Cardiac muscle cell (in vitro differentiated cells and primary cell): ENCODE data around the gene RUNDC1. TPM values are rescaled to one million over a fixed set of nuclear protein-coding genes. Genes with fewer than 3 reads are reported as not detected.

Experiments used
- DNase-seq, 2 donors: peaks; one replicate each; pipeline versions ENCODE4 v3.0.0 to v3.0.0-alpha.2; 2010 to 2017; ENCODE audit warnings: low read depth in 1 of 2, low spot score in 1 of 2
- H3K27ac ChIP-seq: fragments of 200-600 bp; sonication (generic); 2 replicates; pipeline ENCODE4 v1.5.1; 2016
- H3K27me3 ChIP-seq: fragments of 200-600 bp; sonication (generic); 2 replicates; pipeline ENCODE4 v1.6.0; 2016; ENCODE audit warnings: control low read depth
- H3K36me3 ChIP-seq: fragments of 200-600 bp; sonication (generic); 2 replicates; pipeline ENCODE4 v1.5.1; 2016; ENCODE audit warnings: control low read depth
- H3K4me1 ChIP-seq: fragments of 200-600 bp; sonication (generic); 2 replicates; pipeline ENCODE4 v1.8.1; 2017; ENCODE audit warnings: low read depth, mild to moderate bottlenecking, mixed run types
- H3K4me3 ChIP-seq: fragments of 200-600 bp; sonication (generic); 2 replicates; pipeline ENCODE4 v1.5.1; 2016; ENCODE audit warnings: mild to moderate bottlenecking
- H3K9me3 ChIP-seq: fragments of 200-600 bp; sonication (generic); 2 replicates; pipeline ENCODE4 v1.5.1; 2017; ENCODE audit warnings: low read depth, mild to moderate bottlenecking, control low read depth
- polyA plus RNA-seq: library from polyadenylated mRNA; unstranded; fragments of >200 nt; fragmentation: Nextera tagmentation; extraction: Ambion mirVana; gene quantifications from 2 replicates; pipeline ENCODE4 v1.2.1, GENCODE V29; 2016
- total RNA-seq: library from RNA; depleted of rRNA; stranded (reverse); fragments of >200 nt; gene quantifications from 2 replicates; pipeline ENCODE4 v1.2.3, GENCODE V29; 2016
- TF ChIP-seq, protein P1 (sequence below): IDR thresholded peaks from 2 replicates; pipeline ENCODE4 v1.5.1; 2012; ENCODE audit warnings: low read depth, mild to moderate bottlenecking, low read length

RUNDC1 gene
- total and polyA plus RNA-seq, 2 experiments from 2014 or later = 28.8 to 33.8 TPM

DNA sequence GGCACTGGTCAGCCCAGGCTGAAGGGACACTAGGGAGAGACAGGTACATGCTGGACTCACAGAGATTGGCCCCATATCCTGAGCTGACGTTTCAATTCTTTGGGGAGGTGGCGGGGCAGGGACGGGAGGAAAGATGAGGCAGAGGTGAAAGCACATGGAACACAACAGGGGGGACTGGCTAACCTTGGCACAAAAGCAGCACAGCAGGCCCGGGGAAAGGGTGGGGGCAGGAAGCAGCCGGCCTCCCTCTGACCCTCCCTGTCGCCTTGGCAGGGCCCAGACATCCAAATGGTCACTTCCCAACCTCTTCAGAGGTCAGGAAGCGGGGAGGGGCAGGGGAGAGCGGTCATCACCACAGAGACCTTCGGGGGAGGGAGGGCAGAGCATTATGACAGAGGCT is 35.2 kb downstream of the RUNDC1 start:
- H3K36me3 ChIP-seq = no peaks in the 10 kb centered on the region
- H3K4me1 ChIP-seq = peaks cover 51% of the 10 kb centered on the region
- no peaks in the 10 kb centered on the region for H3K9me3 ChIP-seq
- no peak for DNase-seq
- H3K27me3 ChIP-seq = no peaks in the 10 kb centered on the region
- H3K27ac ChIP-seq = peak overlapping the region; percentile 81
- TF ChIP-seq, protein P1, sequence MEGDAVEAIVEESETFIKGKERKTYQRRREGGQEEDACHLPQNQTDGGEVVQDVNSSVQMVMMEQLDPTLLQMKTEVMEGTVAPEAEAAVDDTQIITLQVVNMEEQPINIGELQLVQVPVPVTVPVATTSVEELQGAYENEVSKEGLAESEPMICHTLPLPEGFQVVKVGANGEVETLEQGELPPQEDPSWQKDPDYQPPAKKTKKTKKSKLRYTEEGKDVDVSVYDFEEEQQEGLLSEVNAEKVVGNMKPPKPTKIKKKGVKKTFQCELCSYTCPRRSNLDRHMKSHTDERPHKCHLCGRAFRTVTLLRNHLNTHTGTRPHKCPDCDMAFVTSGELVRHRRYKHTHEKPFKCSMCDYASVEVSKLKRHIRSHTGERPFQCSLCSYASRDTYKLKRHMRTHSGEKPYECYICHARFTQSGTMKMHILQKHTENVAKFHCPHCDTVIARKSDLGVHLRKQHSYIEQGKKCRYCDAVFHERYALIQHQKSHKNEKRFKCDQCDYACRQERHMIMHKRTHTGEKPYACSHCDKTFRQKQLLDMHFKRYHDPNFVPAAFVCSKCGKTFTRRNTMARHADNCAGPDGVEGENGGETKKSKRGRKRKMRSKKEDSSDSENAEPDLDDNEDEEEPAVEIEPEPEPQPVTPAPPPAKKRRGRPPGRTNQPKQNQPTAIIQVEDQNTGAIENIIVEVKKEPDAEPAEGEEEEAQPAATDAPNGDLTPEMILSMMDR = no peak
- H3K4me3 ChIP-seq = no peak overlapping the region

DNA sequence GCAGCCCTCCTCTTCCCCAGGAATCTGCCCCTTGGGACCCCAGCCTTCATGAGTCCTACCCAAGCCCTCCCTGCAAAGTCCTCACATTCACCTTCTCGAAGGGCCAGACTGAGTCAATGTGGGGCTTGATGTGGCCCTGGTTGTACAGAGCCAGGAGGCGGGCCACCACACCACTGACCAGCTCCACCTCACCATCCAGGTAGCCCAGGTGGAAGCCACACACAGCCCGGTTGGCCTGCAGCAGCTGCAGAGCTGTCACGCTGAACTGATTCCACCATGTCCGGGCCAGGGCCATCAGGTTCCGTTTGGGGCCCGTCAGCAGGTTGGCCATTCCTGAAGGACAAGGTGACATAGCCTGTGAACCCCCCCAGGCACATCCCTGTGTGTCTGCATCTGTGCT is 35.9 kb downstream of the RUNDC1 start:
- no peak for DNase-seq
- H3K9me3 ChIP-seq = no peaks in the 10 kb centered on the region
- H3K27ac ChIP-seq = peak overlapping the region; percentile 81
- peaks cover 51% of the 10 kb centered on the region for H3K4me1 ChIP-seq
- no peak overlapping the region for H3K4me3 ChIP-seq
- no peaks in the 10 kb centered on the region for H3K27me3 ChIP-seq
- TF ChIP-seq, protein P1 = no peak
- H3K36me3 ChIP-seq = no peaks in the 10 kb centered on the region

DNA sequence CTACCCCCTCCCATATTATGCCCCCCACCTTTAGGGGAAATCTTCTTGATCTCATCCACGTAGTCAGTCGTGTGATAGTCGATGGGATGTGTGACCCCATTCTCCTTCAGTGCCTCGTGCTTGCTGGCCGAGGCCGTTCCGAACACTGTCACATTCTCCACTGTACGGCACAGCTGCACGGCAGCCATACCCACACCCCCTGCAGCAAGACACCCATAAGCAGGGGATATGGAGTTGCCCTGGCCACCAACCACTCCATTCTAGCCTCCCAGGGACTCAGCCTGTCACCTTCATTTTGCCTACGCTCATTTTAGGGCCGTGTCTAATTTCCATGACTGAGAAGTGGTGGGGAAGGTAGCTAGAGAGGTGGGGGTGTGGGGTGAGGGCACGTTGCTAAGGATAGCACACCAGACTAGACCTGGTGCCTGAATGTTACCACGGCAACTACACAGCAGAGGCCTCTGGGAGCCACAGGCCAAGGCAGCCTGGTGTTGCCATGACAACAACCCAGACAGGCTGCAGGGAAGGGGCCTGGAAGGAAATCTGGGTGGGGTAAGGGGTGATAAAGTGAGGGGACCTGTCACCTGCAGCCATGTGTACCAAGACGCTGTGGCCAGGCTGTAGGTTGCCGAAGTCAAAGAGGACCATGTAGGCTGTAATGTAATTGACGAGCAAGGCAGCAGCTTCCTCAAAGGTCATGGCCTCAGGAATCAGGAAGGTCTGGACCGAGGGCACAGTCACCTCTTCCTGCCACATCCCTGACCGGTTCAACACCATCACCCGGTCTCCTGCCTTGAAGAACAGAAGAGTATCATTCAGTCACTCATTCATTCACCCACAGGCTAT is 37.9 kb downstream of the RUNDC1 start:
- Histone ChIP-seq H3K4me3 (no peak overlapping the region), H3K27ac (peak overlapping the region; percentile 84), H3K4me1 (peaks cover 48% of the 10 kb centered on the region), H3K9me3 (no peaks in the 10 kb centered on the region), H3K27me3 (no peaks in the 10 kb centered on the region), H3K36me3 (no peaks in the 10 kb centered on the region)
- TF ChIP-seq, protein P1 = no peak
- peak in 1 of 2 donors; percentile 86 for DNase-seq

DNA sequence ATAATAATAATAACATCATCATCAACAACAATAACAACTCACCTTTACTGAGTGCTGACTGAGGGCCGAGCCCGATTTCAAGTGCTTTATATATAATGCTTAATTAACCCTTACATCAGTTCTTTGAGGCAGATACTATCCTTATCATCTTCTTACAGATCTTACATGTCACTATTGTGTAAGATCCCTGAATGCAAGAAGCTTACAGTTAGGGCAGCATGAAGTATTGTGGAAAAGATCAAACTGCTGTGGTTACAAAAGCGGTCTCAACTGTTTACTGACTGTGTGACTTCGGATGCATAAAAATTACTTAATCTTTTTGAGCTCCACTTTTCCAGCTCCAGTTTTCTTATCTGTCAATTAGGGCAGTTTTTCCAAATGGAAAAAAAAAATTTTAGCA is 38.6 kb downstream of the RUNDC1 start:
- H3K36me3 ChIP-seq = no peaks in the 10 kb centered on the region
- TF ChIP-seq, protein P1 = no peak
- H3K27ac ChIP-seq = peak overlapping the region; percentile 84

DNA sequence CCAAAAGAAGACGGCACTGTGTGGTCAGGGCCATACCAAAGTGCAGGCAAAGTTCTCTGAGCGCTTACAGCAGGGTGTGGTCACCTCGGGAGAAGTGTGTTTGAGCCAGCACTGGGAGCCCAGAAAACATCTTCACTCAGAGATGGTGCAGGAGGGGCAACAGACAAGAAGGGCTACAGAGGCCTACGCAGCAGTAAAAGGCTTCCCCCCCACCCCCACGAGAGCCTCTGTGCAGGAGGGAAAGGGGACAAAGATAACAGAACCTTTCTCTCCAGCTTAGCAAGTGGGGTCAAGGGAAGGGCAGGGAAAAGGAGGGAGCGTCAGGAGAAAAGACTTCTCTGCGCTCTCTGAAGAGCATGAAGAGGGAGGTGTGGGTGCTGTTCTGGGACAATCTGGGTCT is 39.1 kb downstream of the RUNDC1 start:
- no peaks in the 10 kb centered on the region for H3K36me3 ChIP-seq
- H3K27ac ChIP-seq = peak overlapping the region; percentile 84
- TF ChIP-seq, protein P1 = no peak

More for the DNA sequence above, 38.6 kb downstream of the RUNDC1 start:
- peaks cover 41% of the 10 kb centered on the region for H3K4me1 ChIP-seq
- peak in 1 of 2 donors; percentile 52 for DNase-seq
- H3K27me3 ChIP-seq = no peaks in the 10 kb centered on the region
- peak overlapping the region; percentile 7 for H3K4me3 ChIP-seq
- H3K9me3 ChIP-seq = no peaks in the 10 kb centered on the region

More for the DNA sequence above, 39.1 kb downstream of the RUNDC1 start:
- no peaks in the 10 kb centered on the region for H3K27me3 ChIP-seq
- peak in 1 of 2 donors; percentile 29 for DNase-seq
- H3K9me3 ChIP-seq = no peaks in the 10 kb centered on the region
- H3K4me3 ChIP-seq = peak overlapping the region; percentile 7
- H3K4me1 ChIP-seq = peaks cover 37% of the 10 kb centered on the region
